NB4 (cell line): ENCODE results near the gene AGPS.

ENCODE experiments used
- DNase-seq: peaks from one replicate; pipeline ENCODE4 v3.0.0; 2010; ENCODE audit warnings: low read depth
- H3K4me3 ChIP-seq: one replicate; pipeline ENCODE4 v1.5.1; 2011; ENCODE audit warnings: mild to moderate bottlenecking, low read depth, low read length, moderate library complexity
- CTCF ChIP-seq: IDR thresholded peaks from one replicate; pipeline ENCODE4 v1.5.1; 2012; ENCODE audit warnings: low read depth, low read length
- MAX ChIP-seq: IDR thresholded peaks from 2 replicates; pipeline ENCODE4 v1.6.1; 2011; ENCODE audit warnings: low read depth, low read length
- MYC ChIP-seq: IDR thresholded peaks from 2 replicates; pipeline ENCODE4 v1.6.1; 2011; ENCODE audit warnings: low read depth, low read length
- POLR2A ChIP-seq: IDR thresholded peaks from 2 replicates; pipeline ENCODE4 v1.6.1; 2011; ENCODE audit warnings: mild to moderate bottlenecking; ENCODE audit not compliant: insufficient read length; ENCODE audit errors: extremely low read depth

AGPS gene

GRCh38 chr2:177582000-177582399, 189.4 kb downstream of the AGPS start:
- TF ChIP-seq CTCF (no peak), MAX (no peak), MYC (no peak), POLR2A (no peak)
- H3K4me3 ChIP-seq, result no peak overlapping the region
- DNase-seq, result no peak

GRCh38 chr2:177584030-177584692, 191.6 kb downstream of the AGPS start:
- no peak overlapping the region for H3K4me3 ChIP-seq
- DNase-seq, result no peak
- no peak for TF ChIP-seq MAX
- TF ChIP-seq POLR2A, result no peak
- no peak for TF ChIP-seq MYC
- no peak for TF ChIP-seq CTCF

- TF ChIP-seq MYC (no peak), MAX (no peak), POLR2A (no peak), CTCF (no peak)
- no peak for DNase-seq
- no peak overlapping the region for H3K4me3 ChIP-seq
These were observed 192.8 kb downstream of the AGPS start for GRCh38 chr2:177585234-177585863.

GRCh38 chr2:177586154-177586553, 193.6 kb downstream of the AGPS start:
- no peak for DNase-seq
- no peak overlapping the region for H3K4me3 ChIP-seq
- no peak for TF ChIP-seq POLR2A
- TF ChIP-seq CTCF, result no peak
- TF ChIP-seq MAX, result no peak
- no peak for TF ChIP-seq MYC

- no peak overlapping the region for H3K4me3 ChIP-seq
- DNase-seq, result no peak
- TF ChIP-seq CTCF (no peak), MYC (no peak), POLR2A (no peak), MAX (no peak)
These were observed 194.8 kb downstream of the AGPS start for GRCh38 chr2:177587371-177587770.
